Measurements from ENCODE around the gene ASB16.
"Not testable (repeated sequence)": the region's sequence is repeated elsewhere in the genome, so short reads cannot be mapped to it uniquely, and the experiment has no call there.

The ASB16 gene

GRCh38 chr17:44149066-44149465, 21.4 kb upstream of the ASB16 start:
- DNase-seq (ENCODE audit: low read depth): not testable (repeated sequence)

GRCh38 chr17:44149750-44150329, 20.7 kb upstream of the ASB16 start:
- DNase-seq (ENCODE audit: low read depth): no peak

- no peak for DNase-seq (ENCODE audit: low read depth)
Observed at GRCh38 chr17:44152875-44153274, 17.6 kb upstream of the ASB16 start.

GRCh38 chr17:44155488-44155887, 15.0 kb upstream of the ASB16 start:
- no peak for DNase-seq (ENCODE audit: low read depth)

GRCh38 chr17:44159519-44160210, 10.8 kb upstream of the ASB16 start:
- no peak for DNase-seq (ENCODE audit: low read depth)

GRCh38 chr17:44164476-44164875, 6.0 kb upstream of the ASB16 start:
- DNase-seq (ENCODE audit: low read depth): no peak

- DNase-seq (ENCODE audit: low read depth): no peak
Observed at GRCh38 chr17:44167181-44167861, 3.2 kb upstream of the ASB16 start.

- DNase-seq (ENCODE audit: low read depth): no peak
Observed at GRCh38 chr17:44170135-44170498, 387 bp upstream of the ASB16 start.

- no peak for DNase-seq (ENCODE audit: low read depth)
Observed at GRCh38 chr17:44171931-44172455, 1.5 kb downstream of the ASB16 start.

GRCh38 chr17:44174427-44174826, 3.9 kb downstream of the ASB16 start:
- DNase-seq (ENCODE audit: low read depth): no peak

- no peak for DNase-seq (ENCODE audit: low read depth)
Observed at GRCh38 chr17:44176257-44176656, 5.8 kb downstream of the ASB16 start.

GRCh38 chr17:44176671-44177501, 6.4 kb downstream of the ASB16 start:
- DNase-seq (ENCODE audit: low read depth): no peak

GRCh38 chr17:44177640-44178039, 7.1 kb downstream of the ASB16 start:
- DNase-seq (ENCODE audit: low read depth): no peak

GRCh38 chr17:44178133-44178532, 7.6 kb downstream of the ASB16 start:
- no peak for DNase-seq (ENCODE audit: low read depth)

- DNase-seq (ENCODE audit: low read depth): no peak
Observed at GRCh38 chr17:44183024-44183423, 12.5 kb downstream of the ASB16 start.

GRCh38 chr17:44184212-44184810, 13.8 kb downstream of the ASB16 start:
- no peak for DNase-seq (ENCODE audit: low read depth)

GRCh38 chr17:44186307-44187130, 16.0 kb downstream of the ASB16 start, which contains the start of gene TMUB2:
Gene TMUB2, plus strand, starts transcription at chr17:44186972. Its CDS starts 737 bp downstream, at chr17:44187709.
- peak; percentile 97 for DNase-seq (ENCODE audit: low read depth)

GRCh38 chr17:44187131-44187899, 16.8 kb downstream of the ASB16 start:
- no peak for DNase-seq (ENCODE audit: low read depth)

GRCh38 chr17:44188576-44189403, 18.3 kb downstream of the ASB16 start:
- DNase-seq (ENCODE audit: low read depth): no peak
